HK-2 (cell line): ENCODE measurements around the gene POLR1A.

Source experiments
- DNase-seq: peaks from one replicate; pipeline ENCODE4 v3.0.0-alpha.2; 2018; ENCODE audit not compliant: unreplicated experiment

Gene POLR1A

GRCh38 chr2:86065512-86065911, 40.2 kb downstream of the POLR1A start:
- DNase-seq, result no peak

GRCh38 chr2:86064006-86064405, 41.7 kb downstream of the POLR1A start:
- DNase-seq, result no peak

- DNase-seq, result no peak
Observed at GRCh38 chr2:86062043-86062442, 43.6 kb downstream of the POLR1A start.

GRCh38 chr2:86056590-86057331, 48.9 kb downstream of the POLR1A start:
- no peak for DNase-seq

GRCh38 chr2:86055314-86055713, 50.4 kb downstream of the POLR1A start:
- DNase-seq, result no peak

GRCh38 chr2:86054535-86055082, 51.1 kb downstream of the POLR1A start:
- DNase-seq, result no peak

- DNase-seq, result no peak
Observed at GRCh38 chr2:86053166-86053565, 52.5 kb downstream of the POLR1A start.

GRCh38 chr2:86052676-86053075, 53.0 kb downstream of the POLR1A start:
- no peak for DNase-seq

GRCh38 chr2:86052265-86052664, 53.4 kb downstream of the POLR1A start:
- DNase-seq, result no peak

- no peak for DNase-seq
Observed at GRCh38 chr2:86050301-86050700, 55.4 kb downstream of the POLR1A start.

GRCh38 chr2:86049529-86049928, 56.2 kb downstream of the POLR1A start:
- DNase-seq, result no peak

- no peak for DNase-seq
Observed at GRCh38 chr2:86048888-86049287, 56.8 kb downstream of the POLR1A start.

GRCh38 chr2:86048383-86048701, 57.3 kb downstream of the POLR1A start:
- no peak for DNase-seq

- DNase-seq, result no peak
Observed at GRCh38 chr2:86047575-86048382, 57.9 kb downstream of the POLR1A start.

GRCh38 chr2:86045541-86045940, 60.1 kb downstream of the POLR1A start:
- no peak for DNase-seq

- DNase-seq, result no peak
Observed at GRCh38 chr2:86044614-86045013, 61.1 kb downstream of the POLR1A start.

GRCh38 chr2:86044045-86044444, 61.6 kb downstream of the POLR1A start:
- no peak for DNase-seq

- no peak for DNase-seq
Observed at GRCh38 chr2:86042256-86043168, 63.2 kb downstream of the POLR1A start.

- no peak for DNase-seq
Observed at GRCh38 chr2:86039963-86040655, 65.6 kb downstream of the POLR1A start.

GRCh38 chr2:86039178-86039962, 66.3 kb downstream of the POLR1A start:
- no peak for DNase-seq
